Left kidney (tissue), 8 donors: ENCODE data around the gene POP4. TPM values are rescaled to one million over a fixed set of nuclear protein-coding genes. Genes with fewer than 3 reads are reported as not detected.
A peak's percentile ranks its signal among the peaks of the same experiment; 100 is the strongest.
"Not testable (repeated sequence)": the region's sequence is repeated elsewhere in the genome, so short reads cannot be mapped to it uniquely, and the experiment has no call there.

Source experiments
- DNase-seq: peaks from one replicate; pipeline ENCODE4 v3.0.0-alpha.2; 2013
- long read RNA-seq, 8 donors: transcript quantifications; one replicate each; lab custom pipeline, GENCODE V29; 2026
- polyA plus RNA-seq: library from polyadenylated mRNA; unstranded; fragments of 120-200 nt; gene quantifications from one replicate; pipeline ENCODE4 v1.2.1, GENCODE V29; 2013; ENCODE audit not compliant: insufficient read length

Gene POP4
- 66.2 TPM for polyA plus RNA-seq
- long read RNA-seq, donor 1, transcript POP4-202 (7 exons, 3,385 nt): major isoform, 13 of 15 reads
- long read RNA-seq, donor 1, partial matches to known transcripts: 0 of 15 reads
- long read RNA-seq, donor 1, other reads (novel, unspliced or antisense): 0 of 15 reads
- long read RNA-seq, donor 2, transcript POP4-202 (7 exons, 3,385 nt): major isoform, 10 of 10 reads
- long read RNA-seq, donor 2, partial matches to known transcripts: 0 of 10 reads
- long read RNA-seq, donor 2, other reads (novel, unspliced or antisense): 0 of 10 reads
- long read RNA-seq, donor 3, transcript POP4-202 (7 exons, 3,385 nt): major isoform, 6 of 6 reads
- long read RNA-seq, donor 3, partial matches to known transcripts: 0 of 6 reads
- long read RNA-seq, donor 3, other reads (novel, unspliced or antisense): 0 of 6 reads
- long read RNA-seq, donor 4, partial matches to known transcripts: 0 of 2 reads
- long read RNA-seq, donor 4, other reads (novel, unspliced or antisense): 0 of 2 reads
- long read RNA-seq, donor 5, transcript POP4-202 (7 exons, 3,385 nt): major isoform, 23 of 24 reads
- long read RNA-seq, donor 5, partial matches to known transcripts: 0 of 24 reads
- long read RNA-seq, donor 5, other reads (novel, unspliced or antisense): 0 of 24 reads
- long read RNA-seq, donor 6, transcript POP4-202 (7 exons, 3,385 nt): major isoform, 22 of 22 reads
- long read RNA-seq, donor 6, partial matches to known transcripts: 0 of 22 reads
- long read RNA-seq, donor 6, other reads (novel, unspliced or antisense): 0 of 22 reads
- long read RNA-seq, donor 7, transcript POP4-202 (7 exons, 3,385 nt): major isoform, 14 of 22 reads
- long read RNA-seq, donor 7, partial matches to known transcripts: 7 of 22 reads
- long read RNA-seq, donor 7, other reads (novel, unspliced or antisense): 0 of 22 reads
- long read RNA-seq, donor 8, partial matches to known transcripts: 0 of 4 reads
- long read RNA-seq, donor 8, other reads (novel, unspliced or antisense): 0 of 4 reads

GRCh38 chr19:29605653-29606419, at the start of gene POP4:
POP4 (plus strand) TSS chr19:29606283; CDS start chr19:29606319, 36 bp downstream.
- DNase-seq: peak; percentile 97

GRCh38 chr19:29559110-29559509, 47.0 kb upstream of the POP4 start:
- DNase-seq: not testable (repeated sequence)

DNA sequence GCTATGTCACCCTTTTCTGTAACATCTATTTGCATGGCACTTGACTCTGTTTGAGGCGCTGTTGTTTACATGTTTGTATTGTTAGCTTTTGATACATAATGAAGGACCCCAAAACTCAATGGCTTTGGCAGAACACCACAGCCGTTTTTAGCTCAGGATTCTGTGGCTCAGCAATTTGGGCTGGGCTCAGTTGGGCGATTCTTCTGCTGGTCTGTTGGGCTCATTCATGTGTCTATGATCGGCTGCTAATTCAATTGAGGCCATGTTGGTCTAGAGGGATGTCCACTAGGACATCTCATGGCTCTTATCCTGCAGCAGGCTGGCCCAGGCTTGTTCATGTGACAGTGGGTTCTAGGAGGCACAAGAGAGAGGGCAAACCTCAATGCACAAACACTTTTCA, 46.3 kb upstream of the POP4 start:
- no peak for DNase-seq

DNA sequence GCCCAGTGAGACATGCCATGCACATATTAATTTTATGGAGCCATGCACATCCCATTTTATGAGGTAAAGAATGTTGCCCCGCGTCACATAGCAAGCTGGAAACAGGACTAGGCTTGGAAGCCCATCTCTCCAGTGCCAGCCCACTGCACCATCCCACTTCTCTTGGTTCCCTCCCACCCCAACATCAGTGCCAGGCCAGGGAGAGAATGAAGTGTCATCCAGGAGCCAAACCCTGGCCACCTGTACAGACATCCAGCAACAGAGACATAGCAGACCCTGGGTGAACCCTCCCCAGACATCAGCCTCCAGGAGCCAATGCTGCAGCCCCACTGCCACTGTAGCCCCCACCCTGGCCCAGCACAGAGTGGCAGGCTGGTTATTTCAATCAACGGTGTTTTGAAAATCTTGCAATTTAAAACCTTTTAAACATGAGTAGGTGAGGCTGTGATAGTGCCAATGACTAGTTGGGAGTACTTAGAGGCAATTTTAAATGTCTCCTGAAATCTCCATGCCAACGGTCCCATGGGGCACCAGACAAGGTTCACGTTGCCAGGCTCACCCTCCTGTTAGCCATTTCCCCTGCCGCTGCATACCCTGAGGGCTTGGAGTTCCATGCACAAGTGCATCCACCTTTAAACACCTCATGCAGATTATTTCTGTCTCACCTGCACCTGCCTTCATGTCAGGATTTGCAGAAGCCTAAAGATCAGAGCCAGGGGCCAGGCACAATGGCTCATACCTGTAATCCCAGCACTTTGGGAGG, 45.6 kb upstream of the POP4 start:
- DNase-seq: no peak

- DNase-seq: no peak
These were observed 44.5 kb upstream of the POP4 start for GRCh38 chr19:29561601-29562000.

- DNase-seq: no peak
These were observed 43.5 kb upstream of the POP4 start for GRCh38 chr19:29562299-29563297.

DNA sequence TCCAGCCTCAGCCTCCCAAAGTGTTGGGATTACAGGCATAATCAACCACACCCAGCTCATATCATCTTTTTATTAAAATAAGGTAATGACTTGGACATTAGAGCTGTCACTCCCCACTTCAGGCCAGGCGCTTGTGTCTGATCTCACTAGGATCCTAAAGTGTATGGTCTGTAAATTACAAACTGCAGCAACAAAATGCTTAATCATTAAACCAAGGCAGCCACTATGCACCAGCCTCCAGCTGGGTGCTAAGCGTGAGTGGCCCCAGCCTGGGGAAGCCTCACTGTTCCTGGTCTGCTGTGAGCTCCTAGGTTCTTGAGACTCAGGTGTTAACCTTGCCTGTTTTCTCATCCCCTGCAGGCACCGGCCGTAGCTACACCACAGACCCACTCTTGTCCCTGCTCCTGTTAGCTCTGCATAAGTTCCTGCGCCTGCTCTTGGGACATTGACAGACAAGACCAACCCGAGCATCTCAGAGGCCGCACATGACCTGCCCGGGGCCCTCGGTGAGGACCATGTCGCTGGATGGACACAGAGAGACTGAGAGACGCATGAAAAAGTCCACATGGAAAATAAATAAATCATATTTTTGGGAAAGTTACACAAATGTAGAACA, 42.5 kb upstream of the POP4 start:
- DNase-seq: no peak

GRCh38 chr19:29564574-29565005, 41.5 kb upstream of the POP4 start:
- DNase-seq: no peak

DNA sequence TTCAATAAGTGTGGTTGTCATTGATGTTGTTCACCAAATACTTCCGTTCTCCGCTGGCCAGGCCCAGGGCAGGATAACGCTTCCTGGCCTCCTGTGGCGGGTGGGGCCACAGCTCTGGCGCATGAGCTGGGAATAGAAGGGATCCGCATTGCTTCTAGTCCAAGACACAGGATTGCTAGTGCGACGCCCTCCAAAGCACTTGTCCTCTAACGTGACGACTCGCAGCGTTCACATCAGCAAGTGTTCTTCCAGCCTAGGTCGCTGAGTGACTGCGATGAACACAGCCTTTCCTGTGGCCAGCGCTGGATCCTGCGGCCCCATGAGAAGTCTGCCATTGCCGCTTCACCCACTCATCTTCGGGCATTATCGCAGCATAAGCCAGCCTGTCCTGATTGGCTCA, 40.9 kb upstream of the POP4 start:
- no peak for DNase-seq

DNA sequence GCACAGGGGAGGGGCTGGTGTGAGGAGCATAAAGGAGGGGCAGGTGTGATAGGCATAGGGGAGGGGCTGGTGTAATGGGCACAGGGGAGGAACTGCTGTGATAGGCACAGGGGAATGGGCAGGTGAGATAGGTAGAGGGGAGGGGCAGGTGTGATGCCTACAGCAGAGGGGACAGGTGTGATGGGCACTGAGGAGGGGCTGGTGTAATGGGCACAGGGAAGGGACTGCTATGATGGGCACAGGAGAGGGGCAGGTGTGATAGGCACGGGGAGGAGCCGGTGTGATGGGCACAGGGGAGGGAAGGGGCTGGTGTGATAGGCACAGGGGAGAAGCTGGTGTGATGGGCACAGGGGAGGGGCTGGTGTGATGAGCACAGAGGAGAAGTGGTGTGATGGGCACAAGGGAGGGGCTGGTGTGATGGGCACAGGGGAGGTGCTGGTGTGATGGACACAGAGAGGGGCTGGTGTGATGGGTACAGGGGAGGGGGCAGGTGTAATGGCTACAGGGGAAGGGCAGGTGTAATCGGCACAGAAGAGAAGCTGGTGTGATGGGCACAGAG, 39.5 kb upstream of the POP4 start:
- DNase-seq: no peak

GRCh38 chr19:29567366-29567915, 38.6 kb upstream of the POP4 start:
- no peak for DNase-seq

GRCh38 chr19:29568036-29569025, 37.8 kb upstream of the POP4 start:
- no peak for DNase-seq

GRCh38 chr19:29569038-29569911, 36.8 kb upstream of the POP4 start:
- no peak for DNase-seq

- DNase-seq: no peak
These were observed 34.9 kb upstream of the POP4 start for GRCh38 chr19:29571181-29571580.

- no peak for DNase-seq
These were observed 32.6 kb upstream of the POP4 start for GRCh38 chr19:29573486-29573885.

GRCh38 chr19:29574510-29574909, 31.6 kb upstream of the POP4 start:
- DNase-seq: no peak
